Liver (tissue), 9 donors: ENCODE results near the gene PGBD5. TPM values are rescaled to one million over a fixed set of nuclear protein-coding genes. Genes with fewer than 3 reads are reported as not detected.

Experiments
- DNase-seq: peaks from one replicate; pipeline ENCODE4 v3.0.0-alpha.2; 2017; ENCODE audit warnings: low spot score
- H3K27ac ChIP-seq, 2 donors: one replicate each; pipeline ENCODE4 v1.7.0; 2013; ENCODE audit warnings: inconsistent platforms in 2 of 2, low read length in 2 of 2, control low read depth in 1 of 2, low read depth in 1 of 2, mild to moderate bottlenecking in 1 of 2
- H3K27me3 ChIP-seq, 4 donors: one replicate each; pipeline versions ENCODE4 v1.6.1 to v1.7.0; 2013; ENCODE audit warnings: low read length in 3 of 4, inconsistent platforms in 1 of 4, mild to moderate bottlenecking in 1 of 4, moderate library complexity in 1 of 4; ENCODE audit not compliant: control insufficient read depth in 4 of 4, insufficient read depth in 4 of 4
- H3K36me3 ChIP-seq, 4 donors: one replicate each; pipeline versions ENCODE4 v1.6.1 to v1.7.0; 2013; ENCODE audit warnings: low read length in 3 of 4, mild to moderate bottlenecking in 3 of 4, low read depth in 1 of 4, moderate library complexity in 1 of 4; ENCODE audit not compliant: control insufficient read depth in 4 of 4, insufficient read depth in 3 of 4
- H3K4me1 ChIP-seq, 4 donors: one replicate each; pipeline versions ENCODE4 v1.6.1 to v1.7.0; 2013; ENCODE audit warnings: low read length in 3 of 4, mild to moderate bottlenecking in 3 of 4, moderate library complexity in 1 of 4; ENCODE audit not compliant: control insufficient read depth in 4 of 4, insufficient read depth in 4 of 4
- H3K4me3 ChIP-seq, 3 donors: one replicate each; pipeline versions ENCODE4 v1.6.1 to v1.7.0; 2013; ENCODE audit warnings: low read length in 3 of 3, control low read depth in 1 of 3, low read depth in 1 of 3, mild to moderate bottlenecking in 1 of 3
- H3K9ac ChIP-seq, 2 donors: one replicate each; pipeline ENCODE4 v1.7.0; 2013; ENCODE audit warnings: low read length in 2 of 2, mild to moderate bottlenecking in 2 of 2, moderate library complexity in 2 of 2, control low read depth in 1 of 2, low read depth in 1 of 2
- H3K9me3 ChIP-seq, 4 donors: one replicate each; pipeline versions ENCODE4 v1.6.1 to v1.7.0; 2013; ENCODE audit warnings: low read length in 3 of 4; ENCODE audit not compliant: control insufficient read depth in 4 of 4
- CTCF ChIP-seq: fragments of 150-350 bp; IDR thresholded peaks from 2 replicates; pipeline ENCODE4 v1.5.1; 2017; ENCODE audit warnings: improper control_type of control experiment, low read depth, low read length; ENCODE audit not compliant: missing input control
- EGR1 ChIP-seq, 2 donors: IDR thresholded peaks; 2 replicates each; pipeline ENCODE4 v1.6.1; 2016 to 2018; ENCODE audit warnings: antibody characterized with exemption in 2 of 2, low read depth in 2 of 2
- FOXA1 ChIP-seq: IDR thresholded peaks from 2 replicates; pipeline ENCODE4 v1.6.1; 2016; ENCODE audit warnings: antibody characterized with exemption
- FOXA2 ChIP-seq: IDR thresholded peaks from 2 replicates; pipeline ENCODE4 v1.6.1; 2016; ENCODE audit warnings: antibody characterized with exemption
- GABPA ChIP-seq, 2 donors: IDR thresholded peaks in 1 of 2; conservative IDR thresholded peaks in 1 of 2; 2 replicates each; pipeline ENCODE4 v1.6.1; 2016; ENCODE audit warnings: antibody characterized with exemption in 2 of 2, mild to moderate bottlenecking in 1 of 2, moderate library complexity in 1 of 2
- HNF4A ChIP-seq, 2 donors: conservative IDR thresholded peaks; 2 replicates each; pipeline ENCODE4 v1.6.1; 2016; ENCODE audit warnings: antibody characterized with exemption in 2 of 2, mild to moderate bottlenecking in 2 of 2
- HNF4G ChIP-seq: IDR thresholded peaks from 2 replicates; pipeline ENCODE4 v1.6.1; 2016; ENCODE audit warnings: antibody characterized with exemption
- JUND ChIP-seq, 2 donors: IDR thresholded peaks; 2 replicates each; pipeline ENCODE4 v1.6.1; 2016; ENCODE audit warnings: antibody characterized with exemption in 2 of 2
- MAX ChIP-seq: IDR thresholded peaks from 2 replicates; pipeline ENCODE4 v1.6.1; 2016; ENCODE audit warnings: antibody characterized with exemption
- RAD21 ChIP-seq, 2 donors: IDR thresholded peaks; 2 replicates each; pipeline ENCODE4 v1.6.1; 2016; ENCODE audit warnings: antibody characterized with exemption in 2 of 2, mild to moderate bottlenecking in 2 of 2
- REST ChIP-seq: IDR thresholded peaks from 2 replicates; pipeline ENCODE4 v1.6.1; 2016; ENCODE audit warnings: antibody characterized with exemption, mild to moderate bottlenecking
- RXRA ChIP-seq, 2 donors: IDR thresholded peaks; 2 replicates each; pipeline ENCODE4 v1.6.1; 2017 to 2018; ENCODE audit warnings: antibody characterized with exemption in 2 of 2, mild to moderate bottlenecking in 1 of 2
- SP1 ChIP-seq: IDR thresholded peaks from 2 replicates; pipeline ENCODE4 v1.6.1; 2018; ENCODE audit warnings: antibody characterized with exemption, mild to moderate bottlenecking
- TAF1 ChIP-seq: conservative IDR thresholded peaks from 2 replicates; pipeline ENCODE4 v1.6.1; 2016; ENCODE audit warnings: antibody characterized with exemption, mild to moderate bottlenecking
- YY1 ChIP-seq: IDR thresholded peaks from 2 replicates; pipeline ENCODE4 v1.6.1; 2016; ENCODE audit warnings: antibody characterized with exemption, mild to moderate bottlenecking
- ZBTB33 ChIP-seq: IDR thresholded peaks from 2 replicates; pipeline ENCODE4 v1.6.1; 2016; ENCODE audit warnings: antibody characterized with exemption
- WGBS: extraction: QIAGEN DNeasy Blood & Tissue Kit; methylation state at CpG from one replicate; pipeline ENCODE4 v1.1.7; 2013; 5-methylcytosine and 5-hydroxymethylcytosine counted together
- polyA plus RNA-seq, 2 donors: library from polyadenylated mRNA; stranded (reverse) in 1 of 2; unstranded in 1 of 2; fragments of 200-250 nt in 1 of 2; fragments of >200 nt in 1 of 2; fragmentation: Nextera tagmentation in 1 of 2; extraction: Ambion mirVana in 1 of 2; gene quantifications; one replicate each; pipeline versions ENCODE4 v1.2.1 to v1.2.3, GENCODE V29; 2013 to 2015
- total RNA-seq, 2 donors: library from RNA; depleted of rRNA; stranded (reverse); fragments of >200 nt; gene quantifications; one replicate each; pipeline ENCODE4 v1.2.3, GENCODE V29; 2014
- donor health status: healthy.
- donor health status: healthy.
- donor health status: healthy.
- donor health status: healthy.
- donor health status: healthy.

Gene PGBD5
- total and polyA plus RNA-seq, 4 donors: 0.88 to 5.4 (median 2.7) TPM

- no peak for DNase-seq
- Histone ChIP-seq H3K9me3 (no peaks in the 10 kb centered on the region), H3K4me3 (no peak overlapping the region), H3K36me3 (no peaks in the 10 kb centered on the region), H3K9ac (no peak overlapping the region), H3K27me3 (no peaks in the 10 kb centered on the region), H3K27ac (no peak overlapping the region), H3K4me1 (peaks cover 6 to 14% (median 9%) of the 10 kb centered on the region in 4 donors)
- 92% methylated on average over 8 of the region's 8 CpGs for WGBS
- TF ChIP-seq SP1: no peak
- no peak for TF ChIP-seq HNF4G
- no peak for TF ChIP-seq GABPA (IDR thresholded peaks at IDR 0.05 in 1 of 2, conservative IDR thresholded peaks at IDR 0.05 in 1 of 2)
- no peak for TF ChIP-seq TAF1
- TF ChIP-seq CTCF: no peak
- no peak for TF ChIP-seq RAD21 (IDR thresholded peaks at IDR 0.05)
- TF ChIP-seq REST: no peak
- no peak for TF ChIP-seq EGR1 (IDR thresholded peaks at IDR 0.05; ENCODE audit: low read depth in 2 of 2)
- TF ChIP-seq RXRA (IDR thresholded peaks at IDR 0.05): no peak
- TF ChIP-seq FOXA2: no peak
- TF ChIP-seq FOXA1: no peak
- no peak for TF ChIP-seq HNF4A (conservative IDR thresholded peaks at IDR 0.05)
- TF ChIP-seq MAX: no peak
- no peak for TF ChIP-seq ZBTB33
- TF ChIP-seq JUND (IDR thresholded peaks at IDR 0.05): no peak
Observed at GRCh38 chr1:230332061-230332460, 94.1 kb downstream of the PGBD5 start.

- Histone ChIP-seq H3K9ac (no peak overlapping the region), H3K27ac (no peak overlapping the region), H3K4me3 (no peak overlapping the region), H3K27me3 (no peaks in the 10 kb centered on the region), H3K36me3 (no peaks in the 10 kb centered on the region), H3K4me1 (peaks cover 6 to 22% (median 15%) of the 10 kb centered on the region in 4 donors), H3K9me3 (no peaks in the 10 kb centered on the region)
- 93% methylated on average over 7 of the region's 7 CpGs for WGBS
- no peak for DNase-seq
- TF ChIP-seq RXRA (IDR thresholded peaks at IDR 0.05) (no peak), ZBTB33 (no peak), YY1 (no peak), FOXA1 (no peak), RAD21 (IDR thresholded peaks at IDR 0.05) (no peak)
Observed at GRCh38 chr1:230330157-230330556, 96.0 kb downstream of the PGBD5 start.
